Fibroblast of lung (primary cell): ENCODE data around the gene BASP1. TPM values are rescaled to one million over a fixed set of nuclear protein-coding genes. Genes with fewer than 3 reads are reported as not detected.

Experiments
- DNase-seq, 2 donors: peaks; one replicate each; pipeline versions ENCODE4 v3.0.0 to v3.0.0-alpha.2; 2010; ENCODE audit warnings: low read depth in 2 of 2
- H2AFZ ChIP-seq: 2 replicates; pipeline ENCODE4 v1.5.1; 2012; ENCODE audit warnings: low read length, control low read depth, inconsistent platforms
- H3K27ac ChIP-seq: 2 replicates; pipeline ENCODE4 v1.5.1; 2011; ENCODE audit warnings: low read length, control low read depth; ENCODE audit not compliant: insufficient read depth
- H3K27me3 ChIP-seq: 2 replicates; pipeline ENCODE4 v1.5.1; 2011; ENCODE audit warnings: mild to moderate bottlenecking, low read length; ENCODE audit not compliant: control insufficient read depth, insufficient read depth
- H3K36me3 ChIP-seq: 2 replicates; pipeline ENCODE4 v1.5.1; 2011; ENCODE audit warnings: low read length; ENCODE audit not compliant: control insufficient read depth, insufficient read depth
- H3K4me1 ChIP-seq: 2 replicates; pipeline ENCODE4 v1.5.1; 2011; ENCODE audit warnings: low read length; ENCODE audit not compliant: control insufficient read depth, insufficient read depth; ENCODE audit errors: extremely low read depth
- H3K4me2 ChIP-seq: 2 replicates; pipeline ENCODE4 v1.5.1; 2011; ENCODE audit warnings: low read length, control low read depth; ENCODE audit not compliant: insufficient read depth; ENCODE audit errors: extremely low read depth
- H3K4me3 ChIP-seq, 4 experiments: fragments of 200-600 bp in 1 of 4; sonication (generic) in 1 of 4; replicated peaks in 1 of 4; 2 replicates each; pipeline ENCODE4 v1.5.1; 2011 to 2016; ENCODE audit warnings: low read length in 4 of 4, low read depth in 3 of 4, mild to moderate bottlenecking in 3 of 4, control low read depth in 2 of 4, inconsistent platforms in 1 of 4, mixed read lengths in 1 of 4; ENCODE audit not compliant: insufficient read depth in 1 of 4; ENCODE audit errors: control extremely low read depth in 1 of 4
- H3K79me2 ChIP-seq: 2 replicates; pipeline ENCODE4 v1.5.1; 2012; ENCODE audit warnings: mild to moderate bottlenecking, low read length, inconsistent platforms; ENCODE audit not compliant: control insufficient read depth, insufficient read depth
- H3K9ac ChIP-seq: 2 replicates; pipeline ENCODE4 v1.5.1; 2011; ENCODE audit warnings: mild to moderate bottlenecking, low read length, control low read depth; ENCODE audit not compliant: insufficient read depth
- H3K9me3 ChIP-seq: 2 replicates; pipeline ENCODE4 v1.5.1; 2012; ENCODE audit warnings: low read depth, low read length; ENCODE audit not compliant: control insufficient read depth, insufficient read depth
- H4K20me1 ChIP-seq: 2 replicates; pipeline ENCODE4 v1.5.1; 2011; ENCODE audit warnings: low read length; ENCODE audit not compliant: control insufficient read depth, insufficient read depth; ENCODE audit errors: extremely low read depth
- CTCF ChIP-seq, 2 donors: IDR thresholded peaks in 1 of 2; conservative IDR thresholded peaks in 1 of 2; 1 replicate in 1 of 2; 2 replicates in 1 of 2; pipeline ENCODE4 v1.5.1; 2011 to 2012; ENCODE audit warnings: low read length in 2 of 2, control low read depth in 1 of 2, inconsistent platforms in 1 of 2, low read depth in 1 of 2, mild to moderate bottlenecking in 1 of 2
- EZH2 ChIP-seq: IDR thresholded peaks from 2 replicates; pipeline ENCODE4 v1.5.1; 2012; ENCODE audit warnings: low read length, control low read depth, mild to moderate bottlenecking; ENCODE audit errors: missing control alignments
- polyA plus RNA-seq, 2 donors: library from polyadenylated mRNA; depleted of rRNA in 1 of 2; stranded (reverse) in 1 of 2; unstranded in 1 of 2; fragments of >200 nt; gene quantifications; 2 replicates each; pipeline ENCODE4 v1.2.1, GENCODE V29; 2011 to 2012; ENCODE audit warnings: missing spikeins in 1 of 2
- total RNA-seq: library from RNA; depleted of rRNA; stranded (reverse); fragments of >200 nt; gene quantifications from 2 replicates; pipeline ENCODE4 v1.2.1, GENCODE V29; 2014

BASP1 gene
- total and polyA plus RNA-seq, 2 donors (not counting 1 experiment from before 2014, with no cell fraction given), result 186 to 248 TPM

GRCh38 chr5:17292434-17293015 lies 75.1 kb downstream of the BASP1 start:
- no peaks in the 10 kb centered on the region for H3K4me1 ChIP-seq
- H3K9ac ChIP-seq, result no peak overlapping the region
- no peaks in the 10 kb centered on the region for H3K27me3 ChIP-seq
- no peaks in the 10 kb centered on the region for H3K9me3 ChIP-seq
- H3K4me3 ChIP-seq, result no peak overlapping the region
- H3K36me3 ChIP-seq, result no peaks in the 10 kb centered on the region
- no peaks in the 10 kb centered on the region for H3K79me2 ChIP-seq
- H3K27ac ChIP-seq, result no peak overlapping the region
- H2AFZ ChIP-seq, result no peak overlapping the region
- no peak for DNase-seq
- H3K4me2 ChIP-seq, result no peak overlapping the region
- no peaks in the 10 kb centered on the region for H4K20me1 ChIP-seq
- no peak for TF ChIP-seq EZH2
- TF ChIP-seq CTCF (conservative IDR thresholded peaks at IDR 0.05 in 1 of 2, IDR thresholded peaks at IDR 0.05 in 1 of 2; ENCODE audit: low read depth in 1 of 2, low read length in 2 of 2), result no peak

- H3K36me3 ChIP-seq, result no peaks in the 10 kb centered on the region
- H3K9ac ChIP-seq, result no peak overlapping the region
- H3K4me2 ChIP-seq, result no peak overlapping the region
- no peaks in the 10 kb centered on the region for H3K27me3 ChIP-seq
- no peaks in the 10 kb centered on the region for H3K79me2 ChIP-seq
- no peak overlapping the region for H3K4me3 ChIP-seq
- no peaks in the 10 kb centered on the region for H3K4me1 ChIP-seq
- no peaks in the 10 kb centered on the region for H3K9me3 ChIP-seq
- H3K27ac ChIP-seq, result no peak overlapping the region
- H4K20me1 ChIP-seq, result no peaks in the 10 kb centered on the region
- no peak overlapping the region for H2AFZ ChIP-seq
- DNase-seq, result no peak
- TF ChIP-seq EZH2 (no peak), CTCF (conservative IDR thresholded peaks at IDR 0.05 in 1 of 2, IDR thresholded peaks at IDR 0.05 in 1 of 2; ENCODE audit: low read depth in 1 of 2, low read length in 2 of 2) (no peak)
Measured at GRCh38 chr5:17294639-17295311, 77.3 kb downstream of the BASP1 start.

GRCh38 chr5:17295671-17296070 lies 78.2 kb downstream of the BASP1 start:
- H3K27ac ChIP-seq, result no peak overlapping the region
- no peaks in the 10 kb centered on the region for H3K9me3 ChIP-seq
- H3K9ac ChIP-seq, result no peak overlapping the region
- H3K4me2 ChIP-seq, result no peak overlapping the region
- no peak for DNase-seq
- no peak overlapping the region for H3K4me3 ChIP-seq
- H3K79me2 ChIP-seq, result no peaks in the 10 kb centered on the region
- no peaks in the 10 kb centered on the region for H3K4me1 ChIP-seq
- no peaks in the 10 kb centered on the region for H3K36me3 ChIP-seq
- no peaks in the 10 kb centered on the region for H4K20me1 ChIP-seq
- TF ChIP-seq EZH2 (no peak), CTCF (conservative IDR thresholded peaks at IDR 0.05 in 1 of 2, IDR thresholded peaks at IDR 0.05 in 1 of 2; ENCODE audit: low read depth in 1 of 2, low read length in 2 of 2) (no peak)
- no peaks in the 10 kb centered on the region for H3K27me3 ChIP-seq
- no peak overlapping the region for H2AFZ ChIP-seq
